ENCODE results near the gene FAU.
"Not testable (repeated sequence)": the region's sequence is repeated elsewhere in the genome, so short reads cannot be mapped to it uniquely, and the experiment has no call there.

FAU gene

GRCh38 chr11:65151331-65151899, 29.5 kb upstream of the FAU start:
- peaks cover 2% of the 10 kb centered on the region for H3K9me3 ChIP-seq (ENCODE audit: low read length)
- H3K36me3 ChIP-seq (ENCODE audit: insufficient read depth, low read length) = no peaks in the 10 kb centered on the region
- H3K4me3 ChIP-seq (ENCODE audit: low read length) = no peak overlapping the region
- peak overlapping the region; percentile 48 for H2AFZ ChIP-seq (ENCODE audit: low read depth, low read length)
- no peaks in the 10 kb centered on the region for H3K27me3 ChIP-seq (ENCODE audit: insufficient read depth, low read length)
- H3K4me1 ChIP-seq (ENCODE audit: insufficient read depth, low read length) = peaks cover 8% of the 10 kb centered on the region

- no peaks in the 10 kb centered on the region for H3K27me3 ChIP-seq (ENCODE audit: insufficient read depth, low read length)
- peaks cover 2% of the 10 kb centered on the region for H3K9me3 ChIP-seq (ENCODE audit: low read length)
- H2AFZ ChIP-seq (ENCODE audit: low read depth, low read length) = peak overlapping the region; percentile 48
- no peaks in the 10 kb centered on the region for H3K36me3 ChIP-seq (ENCODE audit: insufficient read depth, low read length)
- peaks cover 8% of the 10 kb centered on the region for H3K4me1 ChIP-seq (ENCODE audit: insufficient read depth, low read length)
- H3K4me3 ChIP-seq (ENCODE audit: low read length) = no peak overlapping the region
These were observed 28.8 kb upstream of the FAU start for GRCh38 chr11:65150509-65151299.

DNA sequence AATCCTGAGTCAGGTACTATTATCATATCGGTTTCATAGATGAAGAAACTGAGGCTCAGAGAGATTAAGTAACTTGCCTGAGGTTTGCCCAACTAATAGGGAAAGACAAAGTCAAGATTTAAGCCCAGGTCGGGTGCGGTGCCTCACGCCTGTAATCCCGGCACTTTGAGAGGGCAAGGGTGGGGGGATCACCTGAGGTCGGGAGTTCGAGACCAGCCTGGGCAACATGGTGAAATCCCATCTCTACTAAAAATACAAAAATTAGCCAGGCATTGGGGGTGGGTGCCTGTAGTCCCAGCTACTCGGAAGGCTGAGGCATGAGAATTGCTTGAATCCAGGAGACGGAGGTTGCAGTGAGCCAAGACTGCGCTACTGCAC, 28.2 kb upstream of the FAU start:
- H3K4me1 ChIP-seq (ENCODE audit: insufficient read depth, low read length); H3K4me3 ChIP-seq (ENCODE audit: low read length); H3K36me3 ChIP-seq (ENCODE audit: insufficient read depth, low read length); H3K27me3 ChIP-seq (ENCODE audit: insufficient read depth, low read length); H3K9me3 ChIP-seq (ENCODE audit: low read length); H2AFZ ChIP-seq (ENCODE audit: low read depth, low read length): not testable (repeated sequence)

- Histone ChIP-seq H3K4me1 (ENCODE audit: insufficient read depth, low read length) (peaks cover 8% of the 10 kb centered on the region), H3K36me3 (ENCODE audit: insufficient read depth, low read length) (no peaks in the 10 kb centered on the region), H3K4me3 (ENCODE audit: low read length) (no peak overlapping the region), H2AFZ (ENCODE audit: low read depth, low read length) (no peak overlapping the region), H3K9me3 (ENCODE audit: low read length) (peaks cover 2% of the 10 kb centered on the region), H3K27me3 (ENCODE audit: insufficient read depth, low read length) (peaks cover 2% of the 10 kb centered on the region)
These were observed 26.7 kb upstream of the FAU start for GRCh38 chr11:65148657-65149056.

DNA sequence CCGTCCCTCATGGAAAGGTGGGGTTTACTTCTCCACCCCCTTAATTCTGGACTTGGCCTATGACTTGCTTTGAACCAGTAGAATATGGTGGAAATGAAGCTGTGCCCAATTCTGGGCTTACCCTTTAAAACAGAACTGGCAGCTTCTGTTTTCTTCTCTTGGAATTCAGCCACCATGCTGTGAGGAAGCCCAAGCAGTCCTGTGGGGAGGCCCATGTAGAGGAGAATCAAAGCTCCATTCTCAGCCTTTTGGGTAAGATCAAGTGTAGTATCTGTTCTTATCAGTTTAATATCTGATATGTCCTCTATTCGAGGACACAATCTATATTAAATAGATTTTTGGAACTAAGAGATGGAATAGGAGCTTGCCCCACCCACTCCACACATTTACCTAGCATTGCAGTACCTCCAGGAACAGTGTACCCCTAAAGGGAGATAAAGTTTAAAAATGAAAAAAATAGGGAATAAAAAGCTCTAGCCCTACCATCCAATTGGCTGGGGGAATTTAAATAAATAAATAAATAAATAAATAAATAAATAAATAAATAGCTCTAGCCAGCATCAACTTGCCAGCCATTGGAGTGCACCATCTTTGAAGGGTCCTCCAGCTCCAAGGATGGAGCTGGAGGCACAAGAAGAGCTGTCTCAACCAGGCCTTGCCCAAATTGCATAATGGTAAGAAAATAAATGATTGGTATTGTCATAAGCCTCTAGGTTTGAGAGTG, 25.6 kb upstream of the FAU start:
- no peak overlapping the region for H3K4me3 ChIP-seq (ENCODE audit: low read length)
- H3K4me1 ChIP-seq (ENCODE audit: insufficient read depth, low read length) = peaks cover 8% of the 10 kb centered on the region

GRCh38 chr11:65141896-65142494, 20.1 kb upstream of the FAU start:
- Histone ChIP-seq H3K4me3 (ENCODE audit: low read length) (no peak overlapping the region), H3K36me3 (ENCODE audit: insufficient read depth, low read length) (no peaks in the 10 kb centered on the region), H3K27me3 (ENCODE audit: insufficient read depth, low read length) (peaks cover 2% of the 10 kb centered on the region), H3K9me3 (ENCODE audit: low read length) (peaks cover 2% of the 10 kb centered on the region), H3K4me1 (ENCODE audit: insufficient read depth, low read length) (no peaks in the 10 kb centered on the region), H2AFZ (ENCODE audit: low read depth, low read length) (no peak overlapping the region)

More for the DNA sequence above, 25.6 kb upstream of the FAU start:
- Histone ChIP-seq H3K9me3 (ENCODE audit: low read length) (peaks cover 2% of the 10 kb centered on the region), H3K27me3 (ENCODE audit: insufficient read depth, low read length) (peaks cover 2% of the 10 kb centered on the region), H2AFZ (ENCODE audit: low read depth, low read length) (no peak overlapping the region), H3K36me3 (ENCODE audit: insufficient read depth, low read length) (no peaks in the 10 kb centered on the region)

- H3K4me1 ChIP-seq (ENCODE audit: insufficient read depth, low read length) = peaks cover 23% of the 10 kb centered on the region
- H3K4me3 ChIP-seq (ENCODE audit: low read length) = no peak overlapping the region
- H2AFZ ChIP-seq (ENCODE audit: low read depth, low read length) = no peak overlapping the region
- no peaks in the 10 kb centered on the region for H3K27me3 ChIP-seq (ENCODE audit: insufficient read depth, low read length)
- no peaks in the 10 kb centered on the region for H3K9me3 ChIP-seq (ENCODE audit: low read length)
- H3K36me3 ChIP-seq (ENCODE audit: insufficient read depth, low read length) = peaks cover 12% of the 10 kb centered on the region
These were observed 14.7 kb upstream of the FAU start for GRCh38 chr11:65136515-65137096.

GRCh38 chr11:65135633-65136145, 13.8 kb upstream of the FAU start:
- Histone ChIP-seq H3K4me3 (ENCODE audit: low read length) (peak overlapping the region; percentile 83), H3K36me3 (ENCODE audit: insufficient read depth, low read length) (peaks cover 22% of the 10 kb centered on the region), H3K9me3 (ENCODE audit: low read length) (no peaks in the 10 kb centered on the region)

GRCh38 chr11:65134952-65135632, 13.2 kb upstream of the FAU start:
- H3K36me3 ChIP-seq (ENCODE audit: insufficient read depth, low read length) = peaks cover 25% of the 10 kb centered on the region
- H3K27me3 ChIP-seq (ENCODE audit: insufficient read depth, low read length) = no peaks in the 10 kb centered on the region
- peaks cover 23% of the 10 kb centered on the region for H3K4me1 ChIP-seq (ENCODE audit: insufficient read depth, low read length)
- H2AFZ ChIP-seq (ENCODE audit: low read depth, low read length) = peak overlapping the region; percentile 44
- H3K4me3 ChIP-seq (ENCODE audit: low read length) = peak overlapping the region; percentile 83
- H3K9me3 ChIP-seq (ENCODE audit: low read length) = no peaks in the 10 kb centered on the region

More at GRCh38 chr11:65135633-65136145, 13.8 kb upstream of the FAU start:
- H2AFZ ChIP-seq (ENCODE audit: low read depth, low read length) = peak overlapping the region; percentile 44
- H3K4me1 ChIP-seq (ENCODE audit: insufficient read depth, low read length) = peaks cover 23% of the 10 kb centered on the region
- H3K27me3 ChIP-seq (ENCODE audit: insufficient read depth, low read length) = no peaks in the 10 kb centered on the region

DNA sequence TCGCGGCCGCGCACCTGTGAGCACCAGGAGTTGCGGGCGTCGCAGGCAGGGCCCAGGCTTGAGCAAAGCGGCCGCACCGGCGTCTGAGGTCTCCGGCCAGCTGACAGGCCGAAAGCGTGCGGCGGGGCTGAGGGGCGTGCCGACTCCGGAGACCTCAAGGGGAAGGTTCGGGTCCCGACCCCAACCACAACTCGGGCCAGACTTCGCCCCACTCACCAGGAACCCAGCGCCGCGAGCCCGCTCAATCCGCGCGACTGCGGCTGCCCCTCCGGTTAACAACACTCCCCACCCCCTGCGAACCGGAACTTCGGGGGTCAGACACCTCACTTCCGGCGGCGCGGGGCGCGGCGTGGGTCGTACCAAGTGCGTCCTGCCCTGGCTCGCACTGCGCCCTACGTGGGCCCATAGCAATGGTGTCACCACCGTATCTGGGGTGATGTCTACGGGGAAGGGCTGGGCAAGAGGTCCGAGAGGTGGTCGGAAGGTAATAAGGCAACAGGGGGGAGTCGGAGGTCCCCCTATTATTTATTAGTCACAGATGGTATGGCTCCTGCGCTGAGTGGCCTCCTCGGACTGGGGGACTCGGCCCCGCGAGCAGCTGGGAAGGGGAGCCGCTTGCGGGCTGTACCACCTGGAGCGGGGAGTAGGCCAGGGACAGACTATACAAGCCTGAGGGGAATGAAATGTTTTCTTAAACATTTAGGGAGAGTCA, 12.5 kb upstream of the FAU start, which contains the start of gene SYVN1:
SYVN1 (minus strand) TSS at position 280 of the 712 bp plus-strand sequence. CDS start 918 bp downstream, outside the sequence.
- Histone ChIP-seq H2AFZ (ENCODE audit: low read depth, low read length) (peak within 1 kb of the TSS; percentile 44), H3K36me3 (ENCODE audit: insufficient read depth, low read length) (peaks cover 32% of the 10 kb centered on the region), H3K4me1 (ENCODE audit: insufficient read depth, low read length) (peaks cover 23% of the 10 kb centered on the region), H3K9me3 (ENCODE audit: low read length) (no peaks in the 10 kb centered on the region), H3K27me3 (ENCODE audit: insufficient read depth, low read length) (no peaks in the 10 kb centered on the region), H3K4me3 (ENCODE audit: low read length) (peak within 1 kb of the TSS; percentile 83)

DNA sequence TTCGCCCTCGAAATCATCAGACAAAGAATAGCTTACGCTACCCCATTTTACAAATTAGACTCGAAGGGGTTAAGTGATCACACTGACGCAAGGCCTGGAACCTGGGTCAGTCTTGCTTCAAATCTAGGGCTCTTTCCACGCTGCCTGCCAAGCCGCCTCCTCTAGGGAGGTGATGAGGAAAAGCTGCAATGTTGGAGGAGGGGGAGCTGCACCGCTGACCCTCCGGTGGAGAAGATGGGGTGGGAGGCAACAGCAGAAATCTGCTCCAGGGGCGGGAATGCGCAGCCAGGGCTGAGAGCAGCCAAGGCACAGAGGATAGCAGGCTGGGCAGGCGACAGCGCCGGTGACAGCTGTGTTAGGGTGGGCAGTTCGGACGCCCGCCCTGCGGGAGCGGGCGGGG, 11.8 kb upstream of the FAU start:
- Histone ChIP-seq H3K4me1 (ENCODE audit: insufficient read depth, low read length) (peaks cover 23% of the 10 kb centered on the region), H3K4me3 (ENCODE audit: low read length) (peak overlapping the region; percentile 83)

More for the DNA sequence above, 11.8 kb upstream of the FAU start:
- H3K27me3 ChIP-seq (ENCODE audit: insufficient read depth, low read length) = no peaks in the 10 kb centered on the region
- peaks cover 39% of the 10 kb centered on the region for H3K36me3 ChIP-seq (ENCODE audit: insufficient read depth, low read length)
- no peaks in the 10 kb centered on the region for H3K9me3 ChIP-seq (ENCODE audit: low read length)
- no peak overlapping the region for H2AFZ ChIP-seq (ENCODE audit: low read depth, low read length)
